KMS-11 (cell line): ENCODE data around the gene SMCR8.

Source experiments
- H2AFZ ChIP-seq: fragments of 200-600 bp; sonication (generic); 2 replicates; pipeline ENCODE4 v1.6.1; 2016; ENCODE audit warnings: antibody characterized with exemption, mixed run types, low read depth
- H3K27ac ChIP-seq: fragments of 200-600 bp; sonication (generic); 2 replicates; pipeline ENCODE4 v1.6.1; 2016; ENCODE audit warnings: mild to moderate bottlenecking, mixed run types
- H3K27me3 ChIP-seq: fragments of 200-600 bp; sonication (generic); 2 replicates; pipeline ENCODE4 v1.6.1; 2017; ENCODE audit warnings: mild to moderate bottlenecking, low read depth, mixed run types, moderate library complexity; ENCODE audit not compliant: insufficient read depth
- H3K36me3 ChIP-seq: fragments of 200-600 bp; sonication (generic); 2 replicates; pipeline ENCODE4 v1.6.1; 2017; ENCODE audit warnings: mild to moderate bottlenecking, mixed run types; ENCODE audit not compliant: insufficient read depth
- H3K4me1 ChIP-seq: fragments of 200-600 bp; sonication (generic); 2 replicates; pipeline ENCODE4 v1.6.1; 2016; ENCODE audit warnings: mild to moderate bottlenecking, low read depth, mixed run types; ENCODE audit not compliant: poor library complexity, severe bottlenecking
- H3K4me2 ChIP-seq: fragments of 200-600 bp; sonication (generic); 2 replicates; pipeline ENCODE4 v1.7.0; 2016; ENCODE audit warnings: mild to moderate bottlenecking, mixed run types
- H3K4me3 ChIP-seq: fragments of 200-600 bp; sonication (generic); IDR thresholded peaks from 2 replicates; pipeline ENCODE4 v1.6.1; 2017; ENCODE audit warnings: low read depth, low read length, mixed read lengths; ENCODE audit not compliant: insufficient read depth
- H3K79me2 ChIP-seq: fragments of 200-600 bp; sonication (generic); 2 replicates; pipeline ENCODE4 v1.6.1; 2016; ENCODE audit warnings: low read depth, mixed run types; ENCODE audit not compliant: insufficient read depth
- H3K9ac ChIP-seq: fragments of 200-600 bp; sonication (generic); 2 replicates; pipeline ENCODE4 v1.6.1; 2016; ENCODE audit warnings: mild to moderate bottlenecking, mixed run types
- H4K20me1 ChIP-seq: fragments of 200-600 bp; sonication (generic); 2 replicates; pipeline ENCODE4 v1.6.1; 2016; ENCODE audit warnings: mild to moderate bottlenecking, mixed run types; ENCODE audit not compliant: insufficient read depth
- CTCF ChIP-seq: fragments of 200-600 bp; sonication (generic); conservative IDR thresholded peaks from 2 replicates; pipeline ENCODE4 v1.6.1; 2017; ENCODE audit warnings: low read depth, mild to moderate bottlenecking, antibody characterized with exemption, low read length, moderate library complexity, mixed read lengths

SMCR8 gene

GRCh38 chr17:18374216-18374615 is 59.1 kb downstream of the SMCR8 start:
- no peak overlapping the region for H3K27ac ChIP-seq
- H3K36me3 ChIP-seq = no peaks in the 10 kb centered on the region
- H3K4me3 ChIP-seq = no peak overlapping the region
- no peaks in the 10 kb centered on the region for H4K20me1 ChIP-seq
- H3K9ac ChIP-seq = no peak overlapping the region
- H3K4me2 ChIP-seq = no peak overlapping the region; the same call in 1 of the 2 replicates
- H3K79me2 ChIP-seq = no peaks in the 10 kb centered on the region
- peaks cover 61% of the 10 kb centered on the region for H3K4me1 ChIP-seq
- no peak overlapping the region for H2AFZ ChIP-seq
- no peaks in the 10 kb centered on the region for H3K27me3 ChIP-seq
- TF ChIP-seq CTCF = no peak
